ENCODE results near the gene KIF14.

KIF14 gene

GRCh38 chr1:200642481-200642880 lies 21.9 kb upstream of the KIF14 start:
- TF ChIP-seq, protein P1, sequence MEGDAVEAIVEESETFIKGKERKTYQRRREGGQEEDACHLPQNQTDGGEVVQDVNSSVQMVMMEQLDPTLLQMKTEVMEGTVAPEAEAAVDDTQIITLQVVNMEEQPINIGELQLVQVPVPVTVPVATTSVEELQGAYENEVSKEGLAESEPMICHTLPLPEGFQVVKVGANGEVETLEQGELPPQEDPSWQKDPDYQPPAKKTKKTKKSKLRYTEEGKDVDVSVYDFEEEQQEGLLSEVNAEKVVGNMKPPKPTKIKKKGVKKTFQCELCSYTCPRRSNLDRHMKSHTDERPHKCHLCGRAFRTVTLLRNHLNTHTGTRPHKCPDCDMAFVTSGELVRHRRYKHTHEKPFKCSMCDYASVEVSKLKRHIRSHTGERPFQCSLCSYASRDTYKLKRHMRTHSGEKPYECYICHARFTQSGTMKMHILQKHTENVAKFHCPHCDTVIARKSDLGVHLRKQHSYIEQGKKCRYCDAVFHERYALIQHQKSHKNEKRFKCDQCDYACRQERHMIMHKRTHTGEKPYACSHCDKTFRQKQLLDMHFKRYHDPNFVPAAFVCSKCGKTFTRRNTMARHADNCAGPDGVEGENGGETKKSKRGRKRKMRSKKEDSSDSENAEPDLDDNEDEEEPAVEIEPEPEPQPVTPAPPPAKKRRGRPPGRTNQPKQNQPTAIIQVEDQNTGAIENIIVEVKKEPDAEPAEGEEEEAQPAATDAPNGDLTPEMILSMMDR (conservative IDR thresholded peaks at IDR 0.05; ENCODE audit: low read depth, low read length), result no peak
- DNase-seq (ENCODE audit: low read depth), result no peak
- no peak overlapping the region for H3K4me3 ChIP-seq (ENCODE audit: low read depth, low read length)

- peak; percentile 31 for DNase-seq (ENCODE audit: low read depth)
- H3K4me3 ChIP-seq (ENCODE audit: low read depth, low read length), result no peak overlapping the region
- TF ChIP-seq, protein P1 (conservative IDR thresholded peaks at IDR 0.05; ENCODE audit: low read depth, low read length), result no peak
These were observed 20.4 kb upstream of the KIF14 start for GRCh38 chr1:200640963-200641401.

DNA sequence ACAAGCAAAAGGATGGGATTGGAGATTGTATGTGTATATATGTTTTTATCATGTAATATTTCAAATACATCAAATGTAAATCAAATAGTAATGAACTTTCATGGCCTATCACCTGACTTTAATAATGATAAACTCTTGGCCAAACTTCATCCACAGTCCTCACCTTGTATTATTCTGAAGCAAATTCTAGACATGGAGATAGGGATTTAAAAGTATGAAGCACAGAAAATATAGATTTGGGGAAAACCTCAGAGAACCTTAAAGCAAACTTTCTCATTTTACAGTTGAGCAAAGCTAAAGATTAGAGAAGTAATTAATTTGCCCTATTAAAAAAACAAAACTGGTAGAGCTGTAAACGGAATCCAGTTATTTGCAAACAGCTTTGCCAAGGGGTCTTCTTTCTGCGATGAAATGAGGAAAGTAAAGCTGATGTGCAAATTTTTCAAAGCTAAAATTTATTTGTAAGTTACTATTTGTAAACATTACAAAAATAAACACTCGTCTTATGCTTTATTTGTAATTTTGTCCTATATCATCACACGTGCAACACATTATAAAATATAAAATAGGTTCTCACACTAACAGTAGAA lies 19.9 kb upstream of the KIF14 start:
- DNase-seq (ENCODE audit: low read depth), result no peak
- no peak overlapping the region for H3K4me3 ChIP-seq (ENCODE audit: low read depth, low read length)
- TF ChIP-seq, protein P1 (conservative IDR thresholded peaks at IDR 0.05; ENCODE audit: low read depth, low read length), result no peak

- TF ChIP-seq, protein P1 (conservative IDR thresholded peaks at IDR 0.05; ENCODE audit: low read depth, low read length), result no peak
- no peak for DNase-seq (ENCODE audit: low read depth)
- no peak overlapping the region for H3K4me3 ChIP-seq (ENCODE audit: low read depth, low read length)
These were observed 17.5 kb upstream of the KIF14 start for GRCh38 chr1:200638073-200638472.

DNA sequence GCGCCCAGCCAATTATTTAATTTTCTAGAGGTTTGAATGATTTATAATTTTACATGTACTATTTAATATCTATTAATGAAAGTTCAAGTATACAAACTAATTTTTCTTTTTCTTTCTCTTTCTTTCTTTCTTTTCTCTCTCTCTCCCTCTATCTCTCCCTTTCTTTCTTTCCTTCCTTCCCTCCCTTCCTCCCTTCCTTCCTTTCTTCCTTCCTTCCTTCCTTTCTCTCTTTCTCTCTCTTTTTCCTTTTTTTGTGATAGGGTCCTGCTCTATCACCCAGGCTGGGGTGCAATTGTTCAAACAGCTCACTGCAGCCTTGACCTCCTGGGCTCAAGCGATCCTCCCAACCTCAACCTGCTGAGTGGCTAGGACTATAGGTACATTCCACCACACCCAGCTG lies 16.1 kb upstream of the KIF14 start:
- TF ChIP-seq, protein P1 (conservative IDR thresholded peaks at IDR 0.05; ENCODE audit: low read depth, low read length), result no peak
- DNase-seq (ENCODE audit: low read depth), result no peak
- no peak overlapping the region for H3K4me3 ChIP-seq (ENCODE audit: low read depth, low read length)

DNA sequence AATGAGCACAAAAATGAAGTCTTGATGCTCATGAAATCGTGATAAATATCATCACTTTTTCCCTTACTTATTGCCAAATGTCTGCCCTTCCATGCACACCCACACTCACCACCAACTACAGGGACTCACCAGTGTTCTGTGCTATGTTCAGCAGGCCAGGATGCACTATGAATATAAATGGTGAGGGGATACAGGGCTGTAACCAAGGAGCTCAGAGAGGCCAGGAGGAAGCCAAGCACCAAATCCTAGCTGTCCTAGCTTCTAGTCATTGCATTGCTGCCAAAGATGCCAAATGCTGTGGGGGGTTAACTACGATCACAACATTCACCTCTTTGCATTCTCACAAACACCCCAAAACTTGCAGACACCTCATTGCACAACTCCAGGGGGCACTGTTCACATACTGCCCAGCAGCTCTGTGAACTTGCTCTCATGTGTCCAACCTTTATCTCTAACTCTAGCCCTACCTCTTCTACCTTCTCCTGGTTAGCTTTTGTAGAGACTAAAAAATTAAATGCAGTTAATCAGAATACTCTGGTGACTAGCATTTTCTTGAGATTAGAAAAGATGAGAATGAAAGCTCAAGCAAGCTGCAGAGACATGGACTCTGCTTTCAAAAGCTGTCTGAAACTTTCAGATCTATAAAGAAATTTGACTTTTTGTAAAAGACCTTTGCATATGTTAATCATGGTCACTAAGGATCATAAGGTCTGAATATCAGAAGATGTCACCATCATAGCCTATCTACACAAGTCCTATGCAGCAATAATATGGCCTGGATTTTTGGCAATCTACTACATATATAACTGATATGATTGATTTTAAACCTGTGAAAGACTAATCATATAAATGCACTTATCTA lies 13.9 kb upstream of the KIF14 start:
- TF ChIP-seq, protein P1 (conservative IDR thresholded peaks at IDR 0.05; ENCODE audit: low read depth, low read length), result peak; percentile 12
- no peak overlapping the region for H3K4me3 ChIP-seq (ENCODE audit: low read depth, low read length)
- no peak for DNase-seq (ENCODE audit: low read depth)
